Measurements from ENCODE around the gene ZNF14. TPM values are rescaled to one million over a fixed set of nuclear protein-coding genes. Genes with fewer than 3 reads are reported as not detected.
"Not testable (repeated sequence)": the region's sequence is repeated elsewhere in the genome, so short reads cannot be mapped to it uniquely, and the experiment has no call there.

ZNF14 gene
- total RNA-seq, 1 donor from 2014 or later: 6.8 TPM

- no peak overlapping the region for H3K4me3 ChIP-seq (ENCODE audit: low read length in 3 of 3)
- peaks cover 3 to 6% (median 4%) of the 10 kb centered on the region in 3 donors for H3K4me1 ChIP-seq (ENCODE audit: control insufficient read depth in 3 of 3, insufficient read depth in 3 of 3, low read length in 3 of 3)
- no peaks in the 10 kb centered on the region for H3K36me3 ChIP-seq (ENCODE audit: control insufficient read depth in 3 of 3, insufficient read depth in 3 of 3, low read length in 3 of 3)
- H3K9me3 ChIP-seq (ENCODE audit: control insufficient read depth in 3 of 3, low read length in 3 of 3): no peaks in the 10 kb centered on the region
- H3K27me3 ChIP-seq (ENCODE audit: control insufficient read depth in 3 of 3, insufficient read depth in 3 of 3, low read length in 3 of 3): peaks cover 0 to 7% (median 0%) of the 10 kb centered on the region in 3 donors
- no peak overlapping the region for H3K27ac ChIP-seq (ENCODE audit: low read depth, low read length)
- no peak overlapping the region for H3K9ac ChIP-seq (ENCODE audit: low read depth in 1 of 3, low read length in 3 of 3)
Measured at GRCh38 chr19:19737559-19738332, 4.8 kb upstream of the ZNF14 start.

GRCh38 chr19:19721896-19722295 lies 11.0 kb downstream of the ZNF14 start:
- peaks cover 5 to 20% (median 9%) of the 10 kb centered on the region in 3 donors for H3K36me3 ChIP-seq (ENCODE audit: control insufficient read depth in 3 of 3, insufficient read depth in 3 of 3, low read length in 3 of 3)
- no peaks in the 10 kb centered on the region for H3K27me3 ChIP-seq (ENCODE audit: control insufficient read depth in 3 of 3, insufficient read depth in 3 of 3, low read length in 3 of 3)
- H3K27ac ChIP-seq (ENCODE audit: low read depth, low read length): no peak overlapping the region
- H3K4me3 ChIP-seq (ENCODE audit: low read length in 3 of 3): peak overlapping the region in 1 of 3 donors; percentile 34
- no peaks in the 10 kb centered on the region for H3K4me1 ChIP-seq (ENCODE audit: control insufficient read depth in 3 of 3, insufficient read depth in 3 of 3, low read length in 3 of 3)
- no peak overlapping the region for H3K9ac ChIP-seq (ENCODE audit: low read depth in 1 of 3, low read length in 3 of 3)
- peaks cover 15 to 39% (median 22%) of the 10 kb centered on the region in 3 donors for H3K9me3 ChIP-seq (ENCODE audit: control insufficient read depth in 3 of 3, low read length in 3 of 3)

- Histone ChIP-seq H3K27me3 (ENCODE audit: control insufficient read depth in 3 of 3, insufficient read depth in 3 of 3, low read length in 3 of 3) (no peaks in the 10 kb centered on the region), H3K9ac (ENCODE audit: low read depth in 1 of 3, low read length in 3 of 3) (no peak overlapping the region), H3K4me1 (ENCODE audit: control insufficient read depth in 3 of 3, insufficient read depth in 3 of 3, low read length in 3 of 3) (no peaks in the 10 kb centered on the region), H3K9me3 (ENCODE audit: control insufficient read depth in 3 of 3, low read length in 3 of 3) (peaks cover 22 to 54% (median 32%) of the 10 kb centered on the region in 3 donors), H3K27ac (ENCODE audit: low read depth, low read length) (no peak overlapping the region), H3K4me3 (ENCODE audit: low read length in 3 of 3) (no peak overlapping the region), H3K36me3 (ENCODE audit: control insufficient read depth in 3 of 3, insufficient read depth in 3 of 3, low read length in 3 of 3) (peaks cover 4 to 28% (median 16%) of the 10 kb centered on the region in 3 donors)
Measured at GRCh38 chr19:19719798-19720197, 13.1 kb downstream of the ZNF14 start.

DNA sequence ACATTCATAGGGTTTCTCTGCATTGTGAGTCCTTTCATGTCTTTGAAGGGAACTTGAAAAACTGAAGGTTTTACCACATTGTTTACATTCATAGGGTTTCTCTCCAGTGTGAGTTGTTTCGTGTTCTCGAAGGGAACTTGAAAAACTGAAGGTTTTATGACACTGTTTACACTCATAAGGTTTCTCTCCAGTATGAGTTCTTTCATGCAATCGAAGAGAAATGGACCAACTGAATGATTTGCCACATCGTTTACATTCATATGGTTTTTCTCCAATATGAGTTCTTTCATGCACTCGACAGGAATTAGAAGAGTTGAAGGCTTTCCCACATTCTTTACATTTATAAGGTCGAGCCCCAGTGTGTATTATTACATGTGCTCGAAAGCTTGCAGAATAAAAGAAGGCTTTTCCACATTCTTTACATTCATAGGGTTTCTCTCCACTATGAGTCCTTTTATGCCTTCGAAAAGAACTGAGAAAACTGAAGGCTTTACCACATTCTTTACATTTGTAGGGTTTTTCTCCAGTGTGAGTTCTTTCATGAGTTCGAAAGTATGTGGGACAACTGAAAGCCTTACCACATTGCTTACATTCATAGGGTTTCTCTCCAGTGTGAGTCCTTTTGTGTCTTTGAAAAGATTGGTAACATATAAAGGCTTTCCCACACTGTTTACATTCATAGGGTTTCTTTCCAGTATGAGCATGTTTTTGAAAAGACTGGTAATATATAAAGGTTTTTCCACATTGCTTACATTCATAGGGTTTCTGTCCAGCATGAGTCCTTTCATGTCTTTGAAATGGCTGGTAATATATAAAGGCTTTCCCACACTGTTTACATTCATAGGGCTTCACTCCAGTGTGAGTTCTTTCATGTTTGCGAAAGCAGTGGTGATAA lies 20.7 kb downstream of the ZNF14 start:
- Histone ChIP-seq H3K27ac (ENCODE audit: low read depth, low read length) (no peak overlapping the region), H3K36me3 (ENCODE audit: control insufficient read depth in 3 of 3, insufficient read depth in 3 of 3, low read length in 3 of 3) (peaks cover 42 to 71% (median 50%) of the 10 kb centered on the region in 3 donors), H3K27me3 (ENCODE audit: control insufficient read depth in 3 of 3, insufficient read depth in 3 of 3, low read length in 3 of 3) (no peaks in the 10 kb centered on the region), H3K4me3 (ENCODE audit: low read length in 3 of 3) (peak overlapping the region in 2 of 3 donors; percentile 12 to 48), H3K9ac (ENCODE audit: low read depth in 1 of 3, low read length in 3 of 3) (no peak overlapping the region), H3K9me3 (ENCODE audit: control insufficient read depth in 3 of 3, low read length in 3 of 3) (peaks cover 59 to 79% (median 72%) of the 10 kb centered on the region in 3 donors), H3K4me1 (ENCODE audit: control insufficient read depth in 3 of 3, insufficient read depth in 3 of 3, low read length in 3 of 3) (no peaks in the 10 kb centered on the region)

GRCh38 chr19:19711306-19711933 lies 21.5 kb downstream of the ZNF14 start:
- no peak overlapping the region for H3K9ac ChIP-seq (ENCODE audit: low read depth in 1 of 3, low read length in 3 of 3)
- H3K36me3 ChIP-seq (ENCODE audit: control insufficient read depth in 3 of 3, insufficient read depth in 3 of 3, low read length in 3 of 3): peaks cover 45 to 74% (median 46%) of the 10 kb centered on the region in 3 donors
- peaks cover 60 to 76% (median 72%) of the 10 kb centered on the region in 3 donors for H3K9me3 ChIP-seq (ENCODE audit: control insufficient read depth in 3 of 3, low read length in 3 of 3)
- H3K4me3 ChIP-seq (ENCODE audit: low read length in 3 of 3): peak overlapping the region in 1 of 3 donors; percentile 48
- H3K27ac ChIP-seq (ENCODE audit: low read depth, low read length): no peak overlapping the region
- H3K27me3 ChIP-seq (ENCODE audit: control insufficient read depth in 3 of 3, insufficient read depth in 3 of 3, low read length in 3 of 3): no peaks in the 10 kb centered on the region
- no peaks in the 10 kb centered on the region for H3K4me1 ChIP-seq (ENCODE audit: control insufficient read depth in 3 of 3, insufficient read depth in 3 of 3, low read length in 3 of 3)

DNA sequence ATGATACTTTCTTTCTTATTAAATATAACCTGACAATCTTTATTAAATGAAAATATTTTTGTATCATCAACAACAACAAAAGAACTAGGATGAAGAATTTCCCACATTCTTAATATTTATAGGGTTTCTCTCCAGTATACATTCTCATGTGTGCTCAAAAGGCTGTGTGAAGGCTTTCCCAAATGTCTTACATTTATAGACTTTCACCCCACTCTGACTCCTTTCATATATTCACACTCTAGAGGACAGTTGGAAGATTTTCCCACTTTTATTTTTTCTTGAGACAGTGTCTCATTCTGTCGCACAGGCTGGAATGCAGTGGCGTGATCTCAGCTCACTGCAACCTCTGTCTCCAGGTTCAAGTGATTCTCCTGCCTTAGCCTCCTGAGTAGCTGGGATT lies 22.4 kb downstream of the ZNF14 start:
- Histone ChIP-seq H3K4me1 (ENCODE audit: control insufficient read depth in 3 of 3, insufficient read depth in 3 of 3, low read length in 3 of 3) (no peaks in the 10 kb centered on the region), H3K27ac (ENCODE audit: low read depth, low read length) (no peak overlapping the region), H3K36me3 (ENCODE audit: control insufficient read depth in 3 of 3, insufficient read depth in 3 of 3, low read length in 3 of 3) (peaks cover 44 to 71% (median 45%) of the 10 kb centered on the region in 3 donors), H3K9me3 (ENCODE audit: control insufficient read depth in 3 of 3, low read length in 3 of 3) (peaks cover 59 to 71% (median 67%) of the 10 kb centered on the region in 3 donors), H3K9ac (ENCODE audit: low read depth in 1 of 3, low read length in 3 of 3) (no peak overlapping the region), H3K27me3 (ENCODE audit: control insufficient read depth in 3 of 3, insufficient read depth in 3 of 3, low read length in 3 of 3) (no peaks in the 10 kb centered on the region), H3K4me3 (ENCODE audit: low read length in 3 of 3) (peak overlapping the region; percentile 0 to 9 (median 5))

GRCh38 chr19:19704836-19705235 lies 28.1 kb downstream of the ZNF14 start:
- peaks cover 31 to 41% (median 34%) of the 10 kb centered on the region in 3 donors for H3K9me3 ChIP-seq (ENCODE audit: control insufficient read depth in 3 of 3, low read length in 3 of 3)
- peak overlapping the region in 1 of 3 donors; percentile 15 for H3K4me3 ChIP-seq (ENCODE audit: low read length in 3 of 3)
- H3K36me3 ChIP-seq (ENCODE audit: control insufficient read depth in 3 of 3, insufficient read depth in 3 of 3, low read length in 3 of 3): peaks cover 13 to 37% (median 15%) of the 10 kb centered on the region in 3 donors
- H3K27ac ChIP-seq (ENCODE audit: low read depth, low read length): no peak overlapping the region
- H3K27me3 ChIP-seq (ENCODE audit: control insufficient read depth in 3 of 3, insufficient read depth in 3 of 3, low read length in 3 of 3): no peaks in the 10 kb centered on the region
- H3K4me1 ChIP-seq (ENCODE audit: control insufficient read depth in 3 of 3, insufficient read depth in 3 of 3, low read length in 3 of 3): no peaks in the 10 kb centered on the region
- H3K9ac ChIP-seq (ENCODE audit: low read depth in 1 of 3, low read length in 3 of 3): no peak overlapping the region

- H3K9me3 ChIP-seq (ENCODE audit: control insufficient read depth in 3 of 3, low read length in 3 of 3): peaks cover 3 to 18% (median 6%) of the 10 kb centered on the region in 3 donors
- H3K27me3 ChIP-seq (ENCODE audit: control insufficient read depth in 3 of 3, insufficient read depth in 3 of 3, low read length in 3 of 3); H3K27ac ChIP-seq (ENCODE audit: low read depth, low read length); H3K9ac ChIP-seq (ENCODE audit: low read depth in 1 of 3, low read length in 3 of 3); H3K4me3 ChIP-seq (ENCODE audit: low read length in 3 of 3); H3K4me1 ChIP-seq (ENCODE audit: control insufficient read depth in 3 of 3, insufficient read depth in 3 of 3, low read length in 3 of 3): not testable (repeated sequence)
- peaks cover 2 to 13% (median 13%) of the 10 kb centered on the region in 3 donors for H3K36me3 ChIP-seq (ENCODE audit: control insufficient read depth in 3 of 3, insufficient read depth in 3 of 3, low read length in 3 of 3)
Measured at GRCh38 chr19:19700493-19700892, 32.4 kb downstream of the ZNF14 start.

- H3K9ac ChIP-seq (ENCODE audit: low read depth in 1 of 3, low read length in 3 of 3): no peak overlapping the region
- peaks cover 3 to 10% (median 4%) of the 10 kb centered on the region in 3 donors for H3K9me3 ChIP-seq (ENCODE audit: control insufficient read depth in 3 of 3, low read length in 3 of 3)
- H3K4me3 ChIP-seq (ENCODE audit: low read length in 3 of 3): no peak overlapping the region
- H3K36me3 ChIP-seq (ENCODE audit: control insufficient read depth in 3 of 3, insufficient read depth in 3 of 3, low read length in 3 of 3): peaks cover 2 to 9% (median 3%) of the 10 kb centered on the region in 3 donors
- H3K27ac ChIP-seq (ENCODE audit: low read depth, low read length): no peak overlapping the region
- H3K4me1 ChIP-seq (ENCODE audit: control insufficient read depth in 3 of 3, insufficient read depth in 3 of 3, low read length in 3 of 3): no peaks in the 10 kb centered on the region
- H3K27me3 ChIP-seq (ENCODE audit: control insufficient read depth in 3 of 3, insufficient read depth in 3 of 3, low read length in 3 of 3): no peaks in the 10 kb centered on the region
Measured at GRCh38 chr19:19697589-19697988, 35.3 kb downstream of the ZNF14 start.
